Activated CD8-positive, alpha-beta T cell treated with anti-CD3 and anti-CD28 coated beads for 36 hours (primary cell): ENCODE data around the gene BCKDK. TPM values are rescaled to one million over a fixed set of nuclear protein-coding genes. Genes with fewer than 3 reads are reported as not detected.
"Not testable (repeated sequence)": the region's sequence is repeated elsewhere in the genome, so short reads cannot be mapped to it uniquely, and the experiment has no call there.

Source experiments
- ATAC-seq: fragments of 200-7000 bp; cut with Tn5 transposase; one replicate; pipeline ENCODE4 v1.10.0; 2021; ENCODE audit warnings: mild to moderate bottlenecking, moderate library complexity
- CTCF ChIA-PET: fragments of 350-600 bp; sonication (Branson Sonifier 250); formaldehyde crosslinking; loops from one replicate; lab custom pipeline; 2021; ENCODE audit warnings: antibody characterized with exemption; lab: Charles Lee
- POLR2A ChIA-PET: fragments of 350-600 bp; sonication (Branson Sonifier 250); formaldehyde crosslinking; loops from one replicate; lab custom pipeline; 2021; ENCODE audit warnings: antibody characterized with exemption; lab: Charles Lee
- DNase-seq: peaks from one replicate; pipeline ENCODE4 v3.0.0-alpha.2; 2020
- H3K27ac Mint-ChIP-seq: one replicate; pipeline ENCODE4 v1.8.0; 2021; ENCODE audit warnings: mild to moderate bottlenecking, mixed read lengths
- H3K27me3 Mint-ChIP-seq: one replicate; pipeline ENCODE4 v1.8.0; 2021; ENCODE audit warnings: mixed read lengths
- H3K36me3 Mint-ChIP-seq: one replicate; pipeline ENCODE4 v1.8.0; 2021; ENCODE audit warnings: low read depth, mixed read lengths
- H3K4me1 Mint-ChIP-seq: one replicate; pipeline ENCODE4 v1.8.0; 2021; ENCODE audit warnings: low read depth, mixed read lengths
- H3K4me3 Mint-ChIP-seq: one replicate; pipeline ENCODE4 v1.8.0; 2021; ENCODE audit warnings: mild to moderate bottlenecking, moderate library complexity, mixed read lengths
- H3K9me3 Mint-ChIP-seq: one replicate; pipeline ENCODE4 v1.8.0; 2021; ENCODE audit warnings: mixed read lengths
- intact Hi-C: fragments of 100-400 bp; cut with micrococcal nuclease; formaldehyde crosslinking; loops from one replicate; pipeline ENCODE4 v1.10.0; 2022
- total RNA-seq, 2 experiments: library from RNA; stranded (reverse); gene quantifications; one replicate each; pipeline ENCODE4 v1.2.3, GENCODE V29; 2021
- TF ChIP-seq, protein P1 (sequence below): fragments of 200-600 bp; IDR thresholded peaks from one replicate; pipeline ENCODE4 v1.8.0; 2022; ENCODE audit warnings: antibody characterized with exemption, mild to moderate bottlenecking

The BCKDK gene
- total RNA-seq, 2 experiments from 2014 or later, result 55.1 to 58.7 TPM

DNA sequence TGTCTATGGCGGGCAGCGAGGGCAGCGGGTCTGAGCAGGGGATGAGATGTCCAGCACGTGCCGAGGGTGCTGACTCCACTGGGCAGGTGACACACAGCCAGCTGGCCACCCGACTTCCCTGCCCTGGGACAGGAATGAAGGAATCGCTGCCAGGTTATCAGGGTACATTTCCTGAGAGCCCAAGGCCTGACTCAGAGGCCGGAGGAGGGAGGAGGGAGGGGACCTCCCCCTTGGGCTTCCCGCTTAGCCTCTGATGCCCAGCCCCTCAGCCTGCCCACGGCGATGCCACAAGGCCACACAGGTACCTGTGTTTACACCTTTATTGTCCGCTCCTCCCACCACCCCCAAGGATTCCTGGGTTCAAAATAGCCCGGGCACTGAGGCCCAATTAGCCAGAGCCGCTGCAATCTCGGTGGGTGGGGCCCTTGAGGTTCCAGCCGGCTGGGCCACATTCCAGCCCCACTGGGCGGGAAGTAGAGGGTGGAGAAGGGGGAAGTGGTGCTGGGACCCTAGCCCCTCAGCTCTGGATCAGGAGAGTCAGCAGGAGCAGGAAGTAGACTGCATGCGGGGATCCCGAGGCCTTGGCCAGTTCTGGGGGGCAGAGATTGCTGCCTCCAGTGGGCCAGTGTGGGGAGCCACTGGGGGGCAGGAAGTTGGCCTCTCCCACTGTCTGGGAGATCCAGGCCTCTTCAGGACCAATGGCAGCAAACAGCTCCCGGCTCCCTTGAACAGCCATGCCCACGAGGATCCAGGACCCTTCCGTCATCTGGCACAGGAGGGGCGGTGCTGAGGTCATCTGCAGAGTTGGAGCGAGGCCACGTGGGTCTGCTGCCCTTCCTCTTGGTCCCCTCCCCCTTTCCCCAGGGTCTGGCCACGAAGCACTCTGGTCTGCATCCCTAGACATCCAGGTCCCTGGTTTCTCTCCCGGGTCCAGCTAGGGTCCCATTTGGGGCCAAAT lies 30.7 kb downstream of the BCKDK start:
- Mint-ChIP-seq H3K4me3 (no peak overlapping the region), H3K36me3 (no peaks in the 10 kb centered on the region), H3K9me3 (no peaks in the 10 kb centered on the region), H3K27me3 (no peaks in the 10 kb centered on the region), H3K27ac (no peak overlapping the region), H3K4me1 (peaks cover 7% of the 10 kb centered on the region)
- TF ChIP-seq, protein P1, sequence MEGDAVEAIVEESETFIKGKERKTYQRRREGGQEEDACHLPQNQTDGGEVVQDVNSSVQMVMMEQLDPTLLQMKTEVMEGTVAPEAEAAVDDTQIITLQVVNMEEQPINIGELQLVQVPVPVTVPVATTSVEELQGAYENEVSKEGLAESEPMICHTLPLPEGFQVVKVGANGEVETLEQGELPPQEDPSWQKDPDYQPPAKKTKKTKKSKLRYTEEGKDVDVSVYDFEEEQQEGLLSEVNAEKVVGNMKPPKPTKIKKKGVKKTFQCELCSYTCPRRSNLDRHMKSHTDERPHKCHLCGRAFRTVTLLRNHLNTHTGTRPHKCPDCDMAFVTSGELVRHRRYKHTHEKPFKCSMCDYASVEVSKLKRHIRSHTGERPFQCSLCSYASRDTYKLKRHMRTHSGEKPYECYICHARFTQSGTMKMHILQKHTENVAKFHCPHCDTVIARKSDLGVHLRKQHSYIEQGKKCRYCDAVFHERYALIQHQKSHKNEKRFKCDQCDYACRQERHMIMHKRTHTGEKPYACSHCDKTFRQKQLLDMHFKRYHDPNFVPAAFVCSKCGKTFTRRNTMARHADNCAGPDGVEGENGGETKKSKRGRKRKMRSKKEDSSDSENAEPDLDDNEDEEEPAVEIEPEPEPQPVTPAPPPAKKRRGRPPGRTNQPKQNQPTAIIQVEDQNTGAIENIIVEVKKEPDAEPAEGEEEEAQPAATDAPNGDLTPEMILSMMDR, result no peak
- no peak for DNase-seq
- intact Hi-C loops, result no loop called here
- ChIA-PET POLR2A (interaction anchor here (1.2 kb wide), 1 partner anchor 41 kb away, joined by 6 read pairs; the partner anchor contains the start of gene FUS), CTCF (no interaction called here)
- no peak for ATAC-seq

DNA sequence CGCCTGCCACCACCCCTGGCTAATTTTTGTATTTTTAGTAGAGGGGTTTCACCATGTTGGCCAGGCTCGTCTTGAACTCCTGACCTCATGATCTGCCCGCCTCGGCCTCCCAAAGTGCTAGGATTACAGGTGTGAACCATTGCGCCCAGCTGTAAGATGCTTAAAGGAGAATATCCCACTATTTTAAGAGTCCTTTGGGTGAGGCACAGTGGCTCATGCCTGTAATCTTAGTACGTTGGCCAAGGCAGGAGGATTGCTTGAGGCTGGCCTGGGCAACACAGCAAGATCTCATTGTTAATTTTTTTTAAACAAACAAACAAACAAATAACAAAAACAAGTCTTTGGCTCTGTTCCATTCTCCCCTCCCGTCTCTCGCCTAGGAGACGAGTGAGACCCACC lies 32.9 kb downstream of the BCKDK start:
- H3K4me1 Mint-ChIP-seq, DNase-seq, H3K27ac Mint-ChIP-seq, H3K9me3 Mint-ChIP-seq, intact Hi-C loops, H3K27me3 Mint-ChIP-seq, H3K36me3 Mint-ChIP-seq, ATAC-seq: not testable (repeated sequence)
- H3K4me3 Mint-ChIP-seq, result peak overlapping the region; percentile 67
- POLR2A ChIA-PET, result interaction anchor here (2.3 to 5.0 kb wide), 3 partner anchors 8 to 38 kb away, joined by 6 to 59 read pairs (median 12); partner anchors contain the start of gene FUS
- CTCF ChIA-PET, result interaction anchor here (1.4 to 3.0 kb wide), 8 partner anchors 11 to 187 kb away, joined by 4 to 19 read pairs (median 12); partner anchors contain the start of genes FUS and PYDC1

DNA sequence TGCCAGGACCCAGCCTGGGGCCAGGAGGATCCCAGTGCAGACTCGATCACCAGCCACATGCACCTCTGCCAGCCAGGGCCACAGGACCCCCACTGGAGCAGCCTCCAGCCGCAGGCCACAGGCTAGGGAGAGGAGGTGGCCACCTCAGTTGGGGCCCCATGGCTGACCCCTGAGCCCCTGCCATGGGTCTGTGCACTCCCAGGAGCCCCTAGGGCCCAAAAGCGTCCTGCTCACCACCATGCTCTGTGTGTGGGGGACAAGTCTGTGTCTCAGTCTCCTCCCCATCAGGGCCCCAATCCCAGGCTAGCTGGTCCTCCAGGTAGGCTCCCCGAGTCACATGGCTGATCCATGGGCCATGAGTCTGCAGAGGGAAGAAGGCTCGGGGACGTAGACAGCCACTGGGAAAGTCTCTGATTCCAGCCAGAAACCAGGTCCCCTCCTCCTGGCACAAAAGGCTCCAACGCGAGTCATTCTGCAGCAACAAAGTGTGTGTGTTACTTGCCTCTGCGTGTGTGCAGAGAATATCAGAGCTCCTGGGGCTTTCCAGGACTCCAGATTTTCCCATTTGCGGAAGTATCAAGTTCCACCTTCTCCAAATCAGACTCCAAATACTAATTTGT lies 33.4 kb downstream of the BCKDK start:
- no peak for ATAC-seq
- CTCF ChIA-PET, result interaction anchor here (0.7 to 3.8 kb wide), 46 partner anchors 11 to 319 kb away, joined by 3 to 23 read pairs (median 6); partner anchors contain the start of genes BCKDK, FUS, HSD3B7 and KAT8

DNA sequence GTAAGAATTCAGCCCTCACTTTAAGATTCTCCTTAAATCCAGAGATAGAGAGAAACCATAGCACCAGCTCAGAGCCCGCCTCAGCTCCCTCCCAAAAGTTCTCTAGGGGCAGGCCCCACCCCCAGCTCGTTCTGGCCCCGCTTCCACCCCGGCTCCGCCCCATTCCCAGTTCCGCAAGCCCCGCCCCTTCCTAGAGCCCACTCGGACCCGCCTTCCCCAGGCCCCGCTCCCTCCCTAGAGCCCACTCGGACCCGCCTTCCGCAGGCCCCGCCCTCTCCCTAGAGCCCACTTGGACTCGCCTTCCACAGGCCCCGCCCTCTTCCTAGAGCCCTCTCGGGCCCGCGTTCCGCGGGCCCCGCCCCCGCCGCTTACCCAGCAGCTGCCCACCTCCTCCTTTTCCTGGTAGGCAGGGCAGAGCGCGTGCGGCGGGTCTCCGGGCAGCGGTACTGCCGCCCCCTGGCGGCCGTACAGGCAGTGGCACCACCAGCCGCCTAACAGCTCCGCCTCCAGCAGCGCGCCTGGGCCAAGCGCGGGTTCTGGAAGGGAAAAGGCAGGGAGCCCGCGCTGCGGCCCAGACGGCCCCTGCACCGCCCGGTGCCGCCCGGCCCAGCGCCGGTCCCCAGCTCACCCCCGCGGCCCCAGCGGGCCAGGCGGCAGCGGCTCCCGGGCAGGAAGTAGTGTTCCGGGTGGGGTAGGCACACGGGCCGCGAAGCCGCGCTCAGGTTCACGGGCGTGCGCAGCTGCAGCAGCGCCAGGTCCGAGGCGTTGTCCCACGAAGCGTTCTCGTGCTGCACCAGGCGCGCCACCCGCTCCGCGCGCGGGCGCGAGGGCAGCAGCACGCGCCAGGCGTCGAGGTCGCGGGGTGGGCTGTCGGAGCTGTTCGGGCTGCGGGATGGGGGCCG lies 34.2 kb downstream of the BCKDK start:
- ChIA-PET POLR2A (interaction anchor here (0.6 to 5.0 kb wide), 18 partner anchors 9 to 189 kb away, joined by 3 to 59 read pairs (median 5); partner anchors contain the start of genes BCKDK, FUS, KAT8 and PYCARD), CTCF (interaction anchor here (0.7 to 3.8 kb wide), 50 partner anchors 11 to 482 kb away, joined by 3 to 23 read pairs (median 6); partner anchors contain the start of genes BCKDK, FUS, HSD3B7 and KAT8)
- Mint-ChIP-seq H3K4me3 (peak overlapping the region; percentile 67), H3K9me3 (no peaks in the 10 kb centered on the region), H3K27ac (peak overlapping the region; percentile 87), H3K36me3 (no peaks in the 10 kb centered on the region), H3K4me1 (peaks cover 7% of the 10 kb centered on the region), H3K27me3 (no peaks in the 10 kb centered on the region)
- intact Hi-C loops, result no loop called here
- DNase-seq (peak; percentile 99), ATAC-seq (peak; percentile 99)
- TF ChIP-seq, protein P1, result peak; percentile 72

More for the DNA sequence above, 33.4 kb downstream of the BCKDK start:
- no peak for DNase-seq
- H3K9me3 Mint-ChIP-seq, result no peaks in the 10 kb centered on the region
- POLR2A ChIA-PET, result interaction anchor here (0.6 to 5.0 kb wide), 15 partner anchors 8 to 188 kb away, joined by 3 to 59 read pairs (median 6); partner anchors contain the start of genes BCKDK, FUS, KAT8 and PYCARD
- intact Hi-C loops, result no loop called here
- no peaks in the 10 kb centered on the region for H3K27me3 Mint-ChIP-seq
- TF ChIP-seq, protein P1, result no peak
- H3K4me1 Mint-ChIP-seq, result peaks cover 7% of the 10 kb centered on the region
- H3K27ac Mint-ChIP-seq, result peak overlapping the region; percentile 87
- peak overlapping the region; percentile 67 for H3K4me3 Mint-ChIP-seq
- no peaks in the 10 kb centered on the region for H3K36me3 Mint-ChIP-seq
